HCT116 (cell line): ENCODE data around the gene SYT11. TPM values are rescaled to one million over a fixed set of nuclear protein-coding genes. Genes with fewer than 3 reads are reported as not detected.

ENCODE experiments used
- ATAC-seq: fragments of 200-7000 bp; cut with Tn5 transposase; 2 replicates; pipeline ENCODE4 v1.9.1; 2020; ENCODE audit warnings: mild to moderate bottlenecking, moderate library complexity
- BruUV-seq: library from RNA; stranded (reverse); fragments of 400-500 nt; replicated peaks from 2 replicates; lab custom pipeline; 2021; lab: Mats Ljungman, UMichigan
- CTCF ChIA-PET: fragments of 300-600 bp; sonication (Branson Sonifier 250); formaldehyde crosslinking; loops from one replicate; lab custom pipeline; 2021; ENCODE audit warnings: antibody characterized with exemption; lab: Charles Lee
- POLR2A ChIA-PET: fragments of 300-600, 350-600 bp; sonication (Branson Sonifier 250); formaldehyde crosslinking; loops from one replicate; lab custom pipeline; 2021; ENCODE audit warnings: antibody characterized with exemption; lab: Charles Lee
- RAD21 ChIA-PET, 2 experiments: fragments of 300-600 bp; sonication (Branson Sonifier 250); formaldehyde crosslinking; loops; one replicate each; lab custom pipeline; 2023; ENCODE audit warnings: low total read pairs in 2 of 2; ENCODE audit not compliant: uncharacterized antibody in 2 of 2, unreplicated experiment in 2 of 2, low non-redundant PET in 1 of 2; lab: Charles Lee
- DNase-seq: peaks from one replicate; pipeline ENCODE4 v3.0.0-alpha.2; 2010; ENCODE audit warnings: low read depth, low spot score
- H2AFZ ChIP-seq: fragments of 200-600 bp; shearing (Covaris generic), sonication (generic); 2 replicates; pipeline ENCODE4 v1.6.1; 2017; ENCODE audit warnings: low read depth, mixed run types, mixed read lengths, antibody characterized with exemption, low read length; ENCODE audit not compliant: poor library complexity, severe bottlenecking
- H3K27ac ChIP-seq: 2 replicates; pipeline ENCODE4 v1.5.1; 2012; ENCODE audit warnings: low read depth, low read length
- H3K27me3 ChIP-seq: fragments of 200-600 bp; sonication (generic); 2 replicates; pipeline ENCODE4 v1.6.1; 2016; ENCODE audit warnings: mixed run types, low read length, mixed read lengths; ENCODE audit not compliant: insufficient read depth
- H3K36me3 ChIP-seq, 2 experiments: fragments of 200-500 bp in 1 of 2; fragments of 200-600 bp in 1 of 2; sonication (Bioruptor generic) in 1 of 2; sonication (generic) in 1 of 2; 2 replicates each; pipeline versions ENCODE4 v1.5.1 to v1.6.1; 2014 to 2016; ENCODE audit warnings: low read length in 2 of 2, inconsistent platforms in 1 of 2, mixed read lengths in 1 of 2, mixed run types in 1 of 2; ENCODE audit not compliant: insufficient read depth in 2 of 2, control insufficient read depth in 1 of 2
- H3K4me1 ChIP-seq, 2 experiments: fragments of 200-600 bp in 1 of 2; sonication (generic) in 1 of 2; 2 replicates each; pipeline versions ENCODE4 v1.5.1 to v1.6.1; 2012 to 2017; ENCODE audit warnings: low read length in 2 of 2, inconsistent platforms in 1 of 2, mild to moderate bottlenecking in 1 of 2, mixed read lengths in 1 of 2, mixed run types in 1 of 2, moderate library complexity in 1 of 2; ENCODE audit not compliant: insufficient read depth in 2 of 2, control insufficient read depth in 1 of 2
- H3K4me2 ChIP-seq: fragments of 200-600 bp; sonication (generic); 2 replicates; pipeline ENCODE4 v1.6.1; 2017; ENCODE audit warnings: mixed run types, low read length, mixed read lengths
- H3K4me3 ChIP-seq, 2 experiments: fragments of 200-600 bp in 1 of 2; sonication (generic) in 1 of 2; replicated peaks in 1 of 2; 2 replicates each; pipeline ENCODE4 v1.5.1; 2011 to 2016; ENCODE audit warnings: low read length in 2 of 2, control low read depth in 1 of 2, low read depth in 1 of 2, mild to moderate bottlenecking in 1 of 2, mixed read lengths in 1 of 2, mixed run types in 1 of 2
- H3K79me2 ChIP-seq: fragments of 200-600 bp; sonication (generic); 2 replicates; pipeline ENCODE4 v1.6.1; 2017; ENCODE audit warnings: mild to moderate bottlenecking, mixed run types, low read length, moderate library complexity, mixed read lengths; ENCODE audit not compliant: insufficient read depth
- H3K9ac ChIP-seq: fragments of 200-600 bp; sonication (generic); 2 replicates; pipeline ENCODE4 v1.6.1; 2016; ENCODE audit warnings: low read length, mixed read lengths
- H3K9me2 ChIP-seq: fragments of 200-600 bp; sonication (generic), shearing (Covaris generic); 2 replicates; pipeline ENCODE4 v1.6.1; 2017; ENCODE audit warnings: mixed run types, mild to moderate bottlenecking, moderate library complexity; ENCODE audit not compliant: insufficient read depth
- H3K9me3 ChIP-seq, 2 experiments: fragments of 200-500 bp in 1 of 2; fragments of 200-600 bp in 1 of 2; sonication (Bioruptor generic) in 1 of 2; sonication (generic) in 1 of 2; 2 replicates each; pipeline ENCODE4 v1.6.1; 2014 to 2017; ENCODE audit warnings: low read length in 2 of 2, mixed read lengths in 2 of 2, inconsistent platforms in 1 of 2, low read depth in 1 of 2, mild to moderate bottlenecking in 1 of 2, mixed run types in 1 of 2, moderate library complexity in 1 of 2; ENCODE audit not compliant: control insufficient read depth in 1 of 2, insufficient read depth in 1 of 2
- H4K20me1 ChIP-seq: fragments of 200-600 bp; sonication (generic), shearing (Covaris generic); 2 replicates; pipeline ENCODE4 v1.6.1; 2017; ENCODE audit warnings: mixed run types, mild to moderate bottlenecking, moderate library complexity; ENCODE audit not compliant: insufficient read depth
- ATF3 ChIP-seq: IDR thresholded peaks from 2 replicates; pipeline ENCODE4 v1.6.1; 2012
- CEBPB ChIP-seq: IDR thresholded peaks from 2 replicates; pipeline ENCODE4 v1.6.1; 2012; ENCODE audit warnings: low read depth
- EGR1 ChIP-seq: IDR thresholded peaks from 2 replicates; pipeline ENCODE4 v1.6.1; 2012; ENCODE audit warnings: low read depth
- ELF1 ChIP-seq: IDR thresholded peaks from 2 replicates; pipeline ENCODE4 v1.6.1; 2012; ENCODE audit warnings: low read depth, borderline replicate concordance
- EZH2 ChIP-seq: fragments of 200-600 bp; sonication (generic); IDR thresholded peaks from 2 replicates; pipeline ENCODE4 v1.6.1; 2017; ENCODE audit warnings: antibody characterized with exemption, mixed run types
- EZH2phosphoT487 ChIP-seq: fragments of 200-600 bp; IDR thresholded peaks from 2 replicates; pipeline ENCODE4 v1.6.1; 2018; ENCODE audit warnings: antibody characterized with exemption, borderline replicate concordance
- JUND ChIP-seq: IDR thresholded peaks from 2 replicates; pipeline ENCODE4 v1.6.1; 2012
- MAX ChIP-seq: IDR thresholded peaks from 2 replicates; pipeline ENCODE4 v1.6.1; 2012
- RAD21 ChIP-seq: IDR thresholded peaks from 2 replicates; pipeline ENCODE4 v1.6.1; 2012; ENCODE audit warnings: low read depth, mild to moderate bottlenecking
- SIN3A ChIP-seq: IDR thresholded peaks from 2 replicates; pipeline ENCODE4 v1.6.1; 2012; ENCODE audit warnings: low read depth
- TCF7L2 ChIP-seq: IDR thresholded peaks from 2 replicates; pipeline ENCODE4 v1.7.0; 2011; ENCODE audit warnings: borderline replicate concordance, inconsistent platforms; ENCODE audit not compliant: insufficient read depth, insufficient read length; ENCODE audit errors: extremely low read depth
- YY1 ChIP-seq: IDR thresholded peaks from 2 replicates; pipeline ENCODE4 v1.6.1; 2011; ENCODE audit warnings: low read length, low read depth, moderate library complexity, mild to moderate bottlenecking; ENCODE audit not compliant: insufficient replicate concordance; ENCODE audit errors: extremely low read depth
- ZNF274 ChIP-seq: fragments of 200-500 bp; sonication (Bioruptor generic); IDR thresholded peaks from 2 replicates; pipeline ENCODE4 v1.6.1; 2014; ENCODE audit warnings: mild to moderate bottlenecking, low read depth, low read length, inconsistent platforms
- intact Hi-C: fragments of 100-400 bp; cut with micrococcal nuclease; formaldehyde crosslinking; loops from 2 replicates; pipeline ENCODE4 v1.10.0; 2022
- total RNA-seq: library from RNA; stranded (reverse); gene quantifications from one replicate; pipeline ENCODE4 v1.2.1, GENCODE V29; 2021; ENCODE audit not compliant: unreplicated experiment
- TF ChIP-seq, protein P1 (sequence below): IDR thresholded peaks from 2 replicates; pipeline ENCODE4 v1.6.1; 2011; ENCODE audit warnings: mild to moderate bottlenecking, low read length, moderate library complexity; ENCODE audit not compliant: insufficient replicate concordance; ENCODE audit errors: extremely low read depth

The SYT11 gene
- total RNA-seq, 1 experiment from 2014 or later = 0.17 TPM

DNA sequence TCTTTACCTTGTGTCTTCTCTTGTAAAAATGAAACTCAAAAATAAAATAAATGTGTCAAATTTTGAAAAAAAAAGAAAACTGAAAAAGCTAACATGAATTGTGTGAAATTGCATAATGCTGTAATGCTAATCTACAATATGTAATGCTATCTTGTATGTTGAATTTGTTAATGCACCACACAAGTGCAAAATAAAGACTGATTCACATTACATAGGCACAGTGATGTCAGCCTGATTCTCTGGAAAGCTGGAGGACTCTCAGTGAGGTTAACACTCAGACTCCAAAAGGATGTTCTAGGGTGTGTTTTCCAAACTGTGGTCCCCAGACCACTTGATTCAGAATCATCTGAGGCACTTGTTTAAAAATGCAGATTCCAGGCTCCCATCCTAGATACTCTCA, 25.6 kb downstream of the SYT11 start:
- Histone ChIP-seq H3K27ac (no peak overlapping the region), H2AFZ (no peak overlapping the region), H3K79me2 (no peaks in the 10 kb centered on the region), H4K20me1 (no peaks in the 10 kb centered on the region), H3K4me2 (no peak overlapping the region), H3K4me3 (no peak overlapping the region), H3K9me3 (no peaks in the 10 kb centered on the region), H3K27me3 (peaks cover 7% of the 10 kb centered on the region; the same call in 1 of the 2 replicates), H3K36me3 (no peaks in the 10 kb centered on the region), H3K9ac (no peak overlapping the region), H3K9me2 (no peaks in the 10 kb centered on the region), H3K4me1 (no peaks in the 10 kb centered on the region)
- no peak for TF ChIP-seq ATF3
- no peak for TF ChIP-seq YY1
- no peak for TF ChIP-seq RAD21
- no peak for TF ChIP-seq EZH2phosphoT487
- TF ChIP-seq, protein P1, sequence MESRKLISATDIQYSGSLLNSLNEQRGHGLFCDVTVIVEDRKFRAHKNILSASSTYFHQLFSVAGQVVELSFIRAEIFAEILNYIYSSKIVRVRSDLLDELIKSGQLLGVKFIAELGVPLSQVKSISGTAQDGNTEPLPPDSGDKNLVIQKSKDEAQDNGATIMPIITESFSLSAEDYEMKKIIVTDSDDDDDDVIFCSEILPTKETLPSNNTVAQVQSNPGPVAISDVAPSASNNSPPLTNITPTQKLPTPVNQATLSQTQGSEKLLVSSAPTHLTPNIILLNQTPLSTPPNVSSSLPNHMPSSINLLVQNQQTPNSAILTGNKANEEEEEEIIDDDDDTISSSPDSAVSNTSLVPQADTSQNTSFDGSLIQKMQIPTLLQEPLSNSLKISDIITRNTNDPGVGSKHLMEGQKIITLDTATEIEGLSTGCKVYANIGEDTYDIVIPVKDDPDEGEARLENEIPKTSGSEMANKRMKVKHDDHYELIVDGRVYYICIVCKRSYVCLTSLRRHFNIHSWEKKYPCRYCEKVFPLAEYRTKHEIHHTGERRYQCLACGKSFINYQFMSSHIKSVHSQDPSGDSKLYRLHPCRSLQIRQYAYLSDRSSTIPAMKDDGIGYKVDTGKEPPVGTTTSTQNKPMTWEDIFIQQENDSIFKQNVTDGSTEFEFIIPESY = no peak
- no peak for TF ChIP-seq JUND
- no peak for TF ChIP-seq EGR1
- TF ChIP-seq ZNF274 = no peak
- no peak for TF ChIP-seq CEBPB
- TF ChIP-seq EZH2 = no peak
- TF ChIP-seq MAX = no peak
- no peak for TF ChIP-seq SIN3A
- TF ChIP-seq TCF7L2 = no peak
- no peak for TF ChIP-seq ELF1
- DNase-seq (no peak), ATAC-seq (no peak)
- BruUV-seq = no TSS peak
- RAD21 ChIA-PET = no interaction called here
- CTCF ChIA-PET = no interaction called here
- POLR2A ChIA-PET = no interaction called here
- intact Hi-C loops = no loop called here
